HT1080 (cell line): Measurements from ENCODE around the gene EXTL1. TPM values are rescaled to one million over a fixed set of nuclear protein-coding genes. Genes with fewer than 3 reads are reported as not detected.

Source experiments
- DNase-seq: peaks from one replicate; pipeline ENCODE4 v3.0.0-alpha.2; 2015; ENCODE audit warnings: low read depth
- total RNA-seq: library from RNA; depleted of rRNA; stranded (reverse); fragments of >200 nt; shearing (Covaris generic); gene quantifications from 2 replicates; pipeline ENCODE4 v1.2.3, GENCODE V29; 2014

The EXTL1 gene
- total RNA-seq, 1 experiment from 2014 or later: not detected

GRCh38 chr1:26041401-26041800 lies 19.8 kb downstream of the EXTL1 start:
- DNase-seq: no peak

GRCh38 chr1:26041978-26042377 lies 20.4 kb downstream of the EXTL1 start:
- no peak for DNase-seq

GRCh38 chr1:26043765-26044164 lies 22.2 kb downstream of the EXTL1 start:
- DNase-seq: no peak

DNA sequence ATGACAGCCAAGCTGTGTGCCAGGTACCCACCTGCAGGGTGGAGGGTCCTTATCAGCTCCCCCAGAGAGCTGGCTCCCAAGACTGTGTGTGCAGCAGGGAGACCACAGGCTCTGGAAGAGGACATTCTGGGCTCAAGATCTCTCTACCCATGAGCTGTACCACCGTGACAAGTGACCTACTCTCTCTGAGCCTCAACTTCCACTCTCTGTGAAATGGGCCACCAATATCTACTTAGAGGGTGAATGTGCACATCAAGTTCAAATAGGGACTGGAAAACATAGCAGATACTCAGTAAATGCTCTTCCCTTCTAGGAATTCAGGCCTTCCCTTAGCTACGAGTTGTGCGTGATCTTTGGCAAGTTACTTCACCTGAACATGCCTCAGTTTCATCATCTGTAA lies 22.8 kb downstream of the EXTL1 start:
- no peak for DNase-seq

- DNase-seq: no peak
Measured at GRCh38 chr1:26044971-26045721, 23.6 kb downstream of the EXTL1 start.

DNA sequence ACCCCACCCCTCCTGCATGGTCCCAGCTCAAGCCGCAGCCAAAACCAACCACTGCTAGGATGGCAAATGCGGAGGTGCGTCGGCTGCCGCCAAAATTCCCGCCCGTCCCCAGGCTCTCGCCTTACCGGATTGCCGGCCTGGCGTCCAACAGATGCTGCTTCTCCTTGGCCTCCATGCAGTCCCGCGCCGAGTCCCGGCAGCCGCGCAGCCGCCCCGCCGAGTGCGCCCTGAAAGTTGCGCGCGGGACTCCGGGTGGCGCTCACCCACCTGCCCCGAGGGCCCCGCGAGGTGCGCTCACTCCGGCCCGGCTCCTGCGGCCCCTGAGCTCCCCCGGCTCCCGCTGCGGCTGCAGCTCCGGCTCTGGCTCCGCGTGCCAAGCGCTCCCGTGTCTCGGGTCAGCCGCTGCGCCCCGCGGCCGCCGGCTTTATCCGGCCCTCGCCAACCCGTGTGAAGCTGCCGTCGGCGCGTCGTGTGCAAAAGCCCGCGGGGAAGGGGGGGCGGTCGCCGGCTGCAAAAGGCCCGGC lies 24.2 kb downstream of the EXTL1 start, which contains the start of gene SLC30A2:
Gene SLC30A2, minus strand, starts transcription at position 397 of the 524 bp plus-strand sequence. Its CDS starts 222 bp downstream, at position 175.
- DNase-seq: no peak

- DNase-seq: no peak
Measured at GRCh38 chr1:26046246-26047095, 24.9 kb downstream of the EXTL1 start.

DNA sequence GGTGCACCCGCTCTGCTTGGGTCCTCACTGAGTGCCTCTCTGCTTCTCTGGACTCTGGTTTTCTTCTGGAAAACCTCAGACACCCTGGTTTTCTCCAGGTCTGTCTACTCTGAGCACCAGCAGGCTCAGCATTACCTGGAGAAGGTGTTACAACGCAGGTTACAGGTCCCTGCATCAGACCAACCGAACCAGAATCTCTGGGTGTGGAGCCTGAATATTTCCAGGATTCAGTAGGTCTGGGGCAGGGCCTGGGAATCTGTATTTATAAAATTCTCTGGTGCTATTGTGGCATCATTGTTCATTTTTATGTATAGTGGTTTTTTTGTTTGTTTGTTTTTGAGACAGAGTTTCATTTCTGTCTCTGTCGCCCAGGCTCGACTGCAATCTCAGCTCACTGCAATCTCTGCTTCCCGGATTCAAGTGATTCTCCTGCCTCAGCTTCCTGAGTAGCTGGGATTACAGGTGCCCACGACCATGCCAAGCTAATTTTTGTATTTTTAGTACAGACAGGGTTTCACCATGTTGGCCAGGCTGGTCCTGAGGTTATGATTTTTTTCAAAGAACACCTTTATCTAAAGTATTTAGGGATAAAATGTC lies 25.8 kb downstream of the EXTL1 start:
- no peak for DNase-seq

DNA sequence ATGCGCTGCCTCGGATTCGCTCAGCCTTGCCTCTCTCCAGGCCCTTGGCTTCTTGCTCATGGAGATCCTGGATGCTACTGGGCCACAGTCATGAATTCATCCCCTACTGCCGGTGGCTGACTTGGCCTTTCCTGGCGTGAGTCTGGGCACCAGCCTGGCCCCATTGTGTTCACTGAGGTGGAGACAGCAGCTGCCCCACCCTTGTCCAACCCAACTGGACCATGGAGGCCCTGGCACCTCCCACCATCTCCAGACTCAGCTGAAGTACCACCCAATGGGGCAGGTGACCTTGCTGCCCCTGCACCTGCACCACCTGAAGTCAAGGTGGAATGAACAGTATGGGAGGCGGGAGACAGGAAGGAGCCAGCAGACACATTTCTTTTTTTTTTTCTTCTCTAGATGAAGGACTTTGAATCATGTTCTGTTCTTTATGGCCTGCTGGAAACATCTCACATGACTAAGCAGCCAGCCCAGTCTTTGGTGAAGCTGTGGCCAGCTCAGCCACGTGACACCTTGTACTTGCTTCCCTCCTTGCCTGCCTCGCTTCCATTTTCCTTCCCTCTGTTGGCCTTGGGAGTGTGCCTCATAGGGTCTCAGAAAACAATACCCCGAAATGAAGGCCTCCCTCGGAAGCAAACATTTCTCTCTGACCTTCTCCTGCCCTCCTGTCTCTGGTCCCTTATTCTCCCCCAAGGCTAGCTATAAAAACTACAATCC lies 28.1 kb downstream of the EXTL1 start:
- peak; percentile 51 for DNase-seq

- DNase-seq: no peak
Measured at GRCh38 chr1:26050248-26050640, 28.7 kb downstream of the EXTL1 start.

GRCh38 chr1:26053718-26054560 lies 32.4 kb downstream of the EXTL1 start:
- DNase-seq: no peak

DNA sequence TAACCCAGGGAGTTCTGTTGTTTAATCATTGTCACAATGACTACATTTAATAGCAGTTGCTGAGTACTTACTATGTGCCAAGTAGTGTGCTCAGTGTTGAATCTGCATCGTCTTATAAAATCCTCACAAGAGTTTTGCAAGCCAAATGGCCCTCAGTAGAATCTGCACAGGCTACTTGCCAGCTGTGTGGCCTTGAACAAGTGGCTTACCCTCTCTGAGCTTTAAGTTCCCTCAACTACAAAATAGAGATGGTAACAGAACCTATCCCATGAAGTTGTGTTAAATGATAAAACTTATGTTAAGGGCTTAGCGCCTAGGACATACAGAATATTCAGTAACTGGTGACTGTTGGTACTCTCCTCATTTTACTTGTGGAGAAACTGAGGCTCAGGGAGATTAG lies 33.5 kb downstream of the EXTL1 start:
- no peak for DNase-seq

GRCh38 chr1:26057189-26057588 lies 35.6 kb downstream of the EXTL1 start:
- no peak for DNase-seq

DNA sequence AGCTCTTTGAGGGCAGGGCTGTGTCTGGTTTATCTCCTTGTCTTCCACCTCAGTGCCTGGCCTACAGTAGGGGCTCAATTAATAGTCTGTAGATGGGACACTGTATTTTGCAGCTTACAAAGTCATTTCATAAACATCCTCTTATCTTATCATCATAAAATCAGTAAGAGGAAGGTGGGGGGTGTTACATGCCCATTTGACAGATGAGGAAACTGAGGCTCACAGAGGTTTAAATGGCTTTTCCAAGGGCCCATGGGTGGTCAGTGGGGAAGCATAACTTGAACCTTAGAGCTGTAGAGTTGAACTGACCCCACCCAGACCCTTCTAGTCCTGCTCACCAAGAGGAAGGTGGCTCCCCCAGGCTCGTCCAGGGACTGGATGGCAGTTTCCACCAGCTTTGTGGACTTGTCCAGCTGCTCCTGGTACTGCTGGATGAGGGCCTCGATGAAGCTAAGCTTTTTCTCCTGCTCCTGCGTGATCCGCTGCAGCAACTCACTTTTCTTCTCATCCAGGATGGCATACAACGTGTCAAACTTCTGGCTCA lies 36.5 kb downstream of the EXTL1 start:
- no peak for DNase-seq

DNA sequence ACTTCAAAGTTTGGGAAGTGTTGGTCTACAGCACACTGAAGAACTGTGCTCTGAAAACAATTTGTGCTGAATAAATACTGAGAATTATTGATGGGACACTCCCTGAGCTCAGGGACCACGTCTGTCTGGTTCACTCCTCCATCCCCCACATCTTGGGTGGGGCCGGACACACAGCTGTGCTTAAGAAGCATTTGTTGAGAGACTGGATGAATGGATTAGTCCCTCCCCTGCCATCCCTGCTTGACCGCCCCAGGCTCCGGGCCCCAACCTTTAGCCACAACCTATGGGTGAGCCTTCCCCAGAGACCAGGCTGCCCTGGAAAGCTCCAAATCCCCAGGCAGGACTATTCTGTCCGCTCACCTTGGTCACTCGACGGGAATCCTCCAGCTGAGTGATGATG lies 38.3 kb downstream of the EXTL1 start:
- no peak for DNase-seq

- no peak for DNase-seq
Measured at GRCh38 chr1:26060832-26061574, 39.4 kb downstream of the EXTL1 start.

DNA sequence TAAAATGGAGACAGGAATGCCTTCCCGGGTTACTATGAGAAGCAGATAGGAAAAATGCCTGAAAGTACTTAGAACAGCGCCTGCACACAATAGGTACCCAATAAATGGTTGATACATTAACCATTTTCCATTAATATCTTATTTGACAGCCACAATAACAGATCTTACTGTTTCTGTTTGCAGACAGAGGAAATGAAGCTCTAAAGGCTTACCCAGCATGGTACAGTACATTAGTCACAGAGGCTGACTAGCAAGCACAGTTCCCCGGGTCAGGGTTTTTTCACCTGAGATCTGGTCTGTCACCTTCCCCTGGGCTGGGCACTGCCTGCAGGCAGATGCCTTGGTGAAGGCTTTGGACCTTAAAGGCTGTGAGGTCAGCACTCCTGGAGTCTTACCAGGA lies 43.0 kb downstream of the EXTL1 start:
- no peak for DNase-seq

DNA sequence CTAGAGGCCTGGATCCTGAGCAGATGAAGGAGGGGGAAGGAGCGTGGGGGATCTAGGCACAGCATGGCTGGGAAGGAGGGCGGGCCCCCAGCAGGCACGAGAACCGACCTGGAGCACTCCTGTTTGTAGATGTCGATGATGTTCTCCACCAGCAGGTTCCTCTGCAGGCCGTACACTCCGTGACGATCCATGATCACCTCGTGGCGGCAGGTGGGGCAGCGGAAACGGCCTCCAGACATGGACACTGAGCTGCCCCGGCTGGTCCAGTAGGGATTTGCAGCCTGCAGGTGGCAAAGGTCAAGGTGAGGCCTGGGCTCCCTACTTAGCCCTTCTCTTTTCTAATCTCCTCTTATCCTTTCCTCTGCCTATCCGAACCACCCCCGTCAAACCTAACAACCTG lies 44.6 kb downstream of the EXTL1 start:
- no peak for DNase-seq

DNA sequence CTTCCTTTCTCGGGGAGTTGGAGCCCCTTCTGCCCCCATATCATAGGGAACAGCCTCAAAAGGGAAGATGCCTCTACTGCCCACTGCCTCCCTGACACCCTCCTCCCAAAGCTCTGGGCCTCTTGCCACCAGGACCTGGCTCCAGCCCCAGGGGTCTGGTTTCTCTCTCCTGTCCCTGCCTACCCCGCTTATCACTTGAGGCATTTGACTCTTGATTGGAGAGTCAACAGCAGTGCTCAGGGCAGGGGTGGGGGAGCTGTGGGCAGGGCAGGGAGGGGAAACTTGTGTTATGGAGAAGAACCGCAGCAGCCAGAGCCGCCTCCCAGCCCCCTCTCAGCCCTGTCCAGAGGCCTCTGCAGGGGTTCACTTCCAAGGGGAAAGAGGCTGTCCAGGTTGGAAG lies 45.3 kb downstream of the EXTL1 start:
- DNase-seq: no peak
